ENCODE results near the gene DRD3.
A peak's percentile ranks its signal among the peaks of the same experiment; 100 is the strongest.

DNA sequence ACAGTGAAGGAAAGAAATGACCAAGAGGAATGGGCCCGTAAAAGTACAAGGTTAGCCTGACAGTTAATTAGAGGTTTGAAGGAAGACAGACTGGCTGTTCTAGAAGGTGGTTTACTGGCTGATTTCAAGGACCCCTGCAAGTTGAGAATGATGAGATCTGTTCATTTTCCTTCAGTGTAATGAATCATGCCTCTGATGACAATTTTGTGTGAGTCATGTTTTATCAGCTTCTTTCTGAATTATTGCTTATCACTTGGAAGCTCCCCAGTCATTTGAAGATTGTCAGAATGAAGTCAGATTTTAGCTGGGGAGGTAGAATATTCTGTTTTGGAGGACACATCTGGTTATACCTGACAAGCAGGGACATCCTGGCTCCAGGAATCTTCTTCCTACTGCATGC is 50.6 kb downstream of the DRD3 start:
- TF ChIP-seq POLR2A (IDR thresholded peaks at IDR 0.05): peak in 1 of 2 donors; percentile 22
- TF ChIP-seq, protein P1, sequence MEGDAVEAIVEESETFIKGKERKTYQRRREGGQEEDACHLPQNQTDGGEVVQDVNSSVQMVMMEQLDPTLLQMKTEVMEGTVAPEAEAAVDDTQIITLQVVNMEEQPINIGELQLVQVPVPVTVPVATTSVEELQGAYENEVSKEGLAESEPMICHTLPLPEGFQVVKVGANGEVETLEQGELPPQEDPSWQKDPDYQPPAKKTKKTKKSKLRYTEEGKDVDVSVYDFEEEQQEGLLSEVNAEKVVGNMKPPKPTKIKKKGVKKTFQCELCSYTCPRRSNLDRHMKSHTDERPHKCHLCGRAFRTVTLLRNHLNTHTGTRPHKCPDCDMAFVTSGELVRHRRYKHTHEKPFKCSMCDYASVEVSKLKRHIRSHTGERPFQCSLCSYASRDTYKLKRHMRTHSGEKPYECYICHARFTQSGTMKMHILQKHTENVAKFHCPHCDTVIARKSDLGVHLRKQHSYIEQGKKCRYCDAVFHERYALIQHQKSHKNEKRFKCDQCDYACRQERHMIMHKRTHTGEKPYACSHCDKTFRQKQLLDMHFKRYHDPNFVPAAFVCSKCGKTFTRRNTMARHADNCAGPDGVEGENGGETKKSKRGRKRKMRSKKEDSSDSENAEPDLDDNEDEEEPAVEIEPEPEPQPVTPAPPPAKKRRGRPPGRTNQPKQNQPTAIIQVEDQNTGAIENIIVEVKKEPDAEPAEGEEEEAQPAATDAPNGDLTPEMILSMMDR (IDR thresholded peaks at IDR 0.05): no peak

All from adrenal gland (tissue), 5 donors.